HCT116 (cell line): ENCODE results near the gene HAPSTR1. TPM values are rescaled to one million over a fixed set of nuclear protein-coding genes. Genes with fewer than 3 reads are reported as not detected.
A peak's percentile ranks its signal among the peaks of the same experiment; 100 is the strongest.

Source experiments
- ATAC-seq: fragments of 200-7000 bp; cut with Tn5 transposase; 2 replicates; pipeline ENCODE4 v1.9.1; 2020; ENCODE audit warnings: mild to moderate bottlenecking, moderate library complexity
- BruUV-seq: library from RNA; stranded (reverse); fragments of 400-500 nt; replicated peaks from 2 replicates; lab custom pipeline; 2021; lab: Mats Ljungman, UMichigan
- CTCF ChIA-PET: fragments of 300-600 bp; sonication (Branson Sonifier 250); formaldehyde crosslinking; loops from one replicate; lab custom pipeline; 2021; ENCODE audit warnings: antibody characterized with exemption; lab: Charles Lee
- POLR2A ChIA-PET: fragments of 300-600, 350-600 bp; sonication (Branson Sonifier 250); formaldehyde crosslinking; loops from one replicate; lab custom pipeline; 2021; ENCODE audit warnings: antibody characterized with exemption; lab: Charles Lee
- RAD21 ChIA-PET, 2 experiments: fragments of 300-600 bp; sonication (Branson Sonifier 250); formaldehyde crosslinking; loops; one replicate each; lab custom pipeline; 2023; ENCODE audit warnings: low total read pairs in 2 of 2; ENCODE audit not compliant: uncharacterized antibody in 2 of 2, unreplicated experiment in 2 of 2, low non-redundant PET in 1 of 2; lab: Charles Lee
- DNase-seq: peaks from one replicate; pipeline ENCODE4 v3.0.0-alpha.2; 2010; ENCODE audit warnings: low read depth, low spot score
- H2AFZ ChIP-seq: fragments of 200-600 bp; shearing (Covaris generic), sonication (generic); 2 replicates; pipeline ENCODE4 v1.6.1; 2017; ENCODE audit warnings: low read depth, mixed run types, mixed read lengths, antibody characterized with exemption, low read length; ENCODE audit not compliant: poor library complexity, severe bottlenecking
- H3K27ac ChIP-seq: 2 replicates; pipeline ENCODE4 v1.5.1; 2012; ENCODE audit warnings: low read depth, low read length
- H3K27me3 ChIP-seq: fragments of 200-600 bp; sonication (generic); 2 replicates; pipeline ENCODE4 v1.6.1; 2016; ENCODE audit warnings: mixed run types, low read length, mixed read lengths; ENCODE audit not compliant: insufficient read depth
- H3K36me3 ChIP-seq, 2 experiments: fragments of 200-500 bp in 1 of 2; fragments of 200-600 bp in 1 of 2; sonication (Bioruptor generic) in 1 of 2; sonication (generic) in 1 of 2; 2 replicates each; pipeline versions ENCODE4 v1.5.1 to v1.6.1; 2014 to 2016; ENCODE audit warnings: low read length in 2 of 2, inconsistent platforms in 1 of 2, mixed read lengths in 1 of 2, mixed run types in 1 of 2; ENCODE audit not compliant: insufficient read depth in 2 of 2, control insufficient read depth in 1 of 2
- H3K4me1 ChIP-seq, 2 experiments: fragments of 200-600 bp in 1 of 2; sonication (generic) in 1 of 2; 2 replicates each; pipeline versions ENCODE4 v1.5.1 to v1.6.1; 2012 to 2017; ENCODE audit warnings: low read length in 2 of 2, inconsistent platforms in 1 of 2, mild to moderate bottlenecking in 1 of 2, mixed read lengths in 1 of 2, mixed run types in 1 of 2, moderate library complexity in 1 of 2; ENCODE audit not compliant: insufficient read depth in 2 of 2, control insufficient read depth in 1 of 2
- H3K4me2 ChIP-seq: fragments of 200-600 bp; sonication (generic); 2 replicates; pipeline ENCODE4 v1.6.1; 2017; ENCODE audit warnings: mixed run types, low read length, mixed read lengths
- H3K4me3 ChIP-seq, 2 experiments: fragments of 200-600 bp in 1 of 2; sonication (generic) in 1 of 2; replicated peaks in 1 of 2; 2 replicates each; pipeline ENCODE4 v1.5.1; 2011 to 2016; ENCODE audit warnings: low read length in 2 of 2, control low read depth in 1 of 2, low read depth in 1 of 2, mild to moderate bottlenecking in 1 of 2, mixed read lengths in 1 of 2, mixed run types in 1 of 2
- H3K79me2 ChIP-seq: fragments of 200-600 bp; sonication (generic); 2 replicates; pipeline ENCODE4 v1.6.1; 2017; ENCODE audit warnings: mild to moderate bottlenecking, mixed run types, low read length, moderate library complexity, mixed read lengths; ENCODE audit not compliant: insufficient read depth
- H3K9ac ChIP-seq: fragments of 200-600 bp; sonication (generic); 2 replicates; pipeline ENCODE4 v1.6.1; 2016; ENCODE audit warnings: low read length, mixed read lengths
- H3K9me2 ChIP-seq: fragments of 200-600 bp; sonication (generic), shearing (Covaris generic); 2 replicates; pipeline ENCODE4 v1.6.1; 2017; ENCODE audit warnings: mixed run types, mild to moderate bottlenecking, moderate library complexity; ENCODE audit not compliant: insufficient read depth
- H3K9me3 ChIP-seq, 2 experiments: fragments of 200-500 bp in 1 of 2; fragments of 200-600 bp in 1 of 2; sonication (Bioruptor generic) in 1 of 2; sonication (generic) in 1 of 2; 2 replicates each; pipeline ENCODE4 v1.6.1; 2014 to 2017; ENCODE audit warnings: low read length in 2 of 2, mixed read lengths in 2 of 2, inconsistent platforms in 1 of 2, low read depth in 1 of 2, mild to moderate bottlenecking in 1 of 2, mixed run types in 1 of 2, moderate library complexity in 1 of 2; ENCODE audit not compliant: control insufficient read depth in 1 of 2, insufficient read depth in 1 of 2
- H4K20me1 ChIP-seq: fragments of 200-600 bp; sonication (generic), shearing (Covaris generic); 2 replicates; pipeline ENCODE4 v1.6.1; 2017; ENCODE audit warnings: mixed run types, mild to moderate bottlenecking, moderate library complexity; ENCODE audit not compliant: insufficient read depth
- ATF3 ChIP-seq: IDR thresholded peaks from 2 replicates; pipeline ENCODE4 v1.6.1; 2012
- CBX3 ChIP-seq: IDR thresholded peaks from 2 replicates; pipeline ENCODE4 v1.6.1; 2012; ENCODE audit warnings: low read depth
- CEBPB ChIP-seq: IDR thresholded peaks from 2 replicates; pipeline ENCODE4 v1.6.1; 2012; ENCODE audit warnings: low read depth
- EGR1 ChIP-seq: IDR thresholded peaks from 2 replicates; pipeline ENCODE4 v1.6.1; 2012; ENCODE audit warnings: low read depth
- EZH2 ChIP-seq: fragments of 200-600 bp; sonication (generic); IDR thresholded peaks from 2 replicates; pipeline ENCODE4 v1.6.1; 2017; ENCODE audit warnings: antibody characterized with exemption, mixed run types
- EZH2phosphoT487 ChIP-seq: fragments of 200-600 bp; IDR thresholded peaks from 2 replicates; pipeline ENCODE4 v1.6.1; 2018; ENCODE audit warnings: antibody characterized with exemption, borderline replicate concordance
- FOSL1 ChIP-seq: IDR thresholded peaks from 2 replicates; pipeline ENCODE4 v1.6.1; 2012; ENCODE audit warnings: low read depth
- JUND ChIP-seq: IDR thresholded peaks from 2 replicates; pipeline ENCODE4 v1.6.1; 2012
- POLR2AphosphoS5 ChIP-seq: IDR thresholded peaks from 2 replicates; pipeline ENCODE4 v1.6.1; 2011; ENCODE audit warnings: mild to moderate bottlenecking, low read depth, low read length, moderate library complexity
- RAD21 ChIP-seq: IDR thresholded peaks from 2 replicates; pipeline ENCODE4 v1.6.1; 2012; ENCODE audit warnings: low read depth, mild to moderate bottlenecking
- SRF ChIP-seq: IDR thresholded peaks from 2 replicates; pipeline ENCODE4 v1.6.1; 2012; ENCODE audit warnings: low read depth
- TCF7L2 ChIP-seq: IDR thresholded peaks from 2 replicates; pipeline ENCODE4 v1.7.0; 2011; ENCODE audit warnings: borderline replicate concordance, inconsistent platforms; ENCODE audit not compliant: insufficient read depth, insufficient read length; ENCODE audit errors: extremely low read depth
- YY1 ChIP-seq: IDR thresholded peaks from 2 replicates; pipeline ENCODE4 v1.6.1; 2011; ENCODE audit warnings: low read length, low read depth, moderate library complexity, mild to moderate bottlenecking; ENCODE audit not compliant: insufficient replicate concordance; ENCODE audit errors: extremely low read depth
- ZBTB33 ChIP-seq: IDR thresholded peaks from 2 replicates; pipeline ENCODE4 v1.6.1; 2011; ENCODE audit warnings: mild to moderate bottlenecking, low read length, moderate library complexity; ENCODE audit not compliant: insufficient replicate concordance; ENCODE audit errors: extremely low read depth
- ZFX ChIP-seq: fragments of 450-650 bp; IDR thresholded peaks from 2 replicates; pipeline ENCODE4 v1.6.1; 2017
- ZNF274 ChIP-seq: fragments of 200-500 bp; sonication (Bioruptor generic); IDR thresholded peaks from 2 replicates; pipeline ENCODE4 v1.6.1; 2014; ENCODE audit warnings: mild to moderate bottlenecking, low read depth, low read length, inconsistent platforms
- intact Hi-C: fragments of 100-400 bp; cut with micrococcal nuclease; formaldehyde crosslinking; loops from 2 replicates; pipeline ENCODE4 v1.10.0; 2022
- total RNA-seq: library from RNA; stranded (reverse); gene quantifications from one replicate; pipeline ENCODE4 v1.2.1, GENCODE V29; 2021; ENCODE audit not compliant: unreplicated experiment
- TF ChIP-seq, protein P1 (sequence below): IDR thresholded peaks from 2 replicates; pipeline ENCODE4 v1.6.1; 2012; ENCODE audit warnings: low read depth
- TF ChIP-seq, protein P2 (sequence below), 3 experiments: fragments of 200-600 bp in 1 of 3; sonication (generic) in 1 of 3; IDR thresholded peaks in 2 of 3; conservative IDR thresholded peaks in 1 of 3; 2 replicates each; pipeline ENCODE4 v1.5.1; 2012 to 2017; ENCODE audit warnings: low read depth in 2 of 3, low read length in 2 of 3, antibody characterized with exemption in 1 of 3, borderline replicate concordance in 1 of 3, control low read depth in 1 of 3, mild to moderate bottlenecking in 1 of 3, mixed read lengths in 1 of 3, mixed run types in 1 of 3, moderate library complexity in 1 of 3; ENCODE audit not compliant: insufficient read depth in 1 of 3

HAPSTR1 gene
- total RNA-seq, 1 experiment from 2014 or later, result 54.9 TPM

DNA sequence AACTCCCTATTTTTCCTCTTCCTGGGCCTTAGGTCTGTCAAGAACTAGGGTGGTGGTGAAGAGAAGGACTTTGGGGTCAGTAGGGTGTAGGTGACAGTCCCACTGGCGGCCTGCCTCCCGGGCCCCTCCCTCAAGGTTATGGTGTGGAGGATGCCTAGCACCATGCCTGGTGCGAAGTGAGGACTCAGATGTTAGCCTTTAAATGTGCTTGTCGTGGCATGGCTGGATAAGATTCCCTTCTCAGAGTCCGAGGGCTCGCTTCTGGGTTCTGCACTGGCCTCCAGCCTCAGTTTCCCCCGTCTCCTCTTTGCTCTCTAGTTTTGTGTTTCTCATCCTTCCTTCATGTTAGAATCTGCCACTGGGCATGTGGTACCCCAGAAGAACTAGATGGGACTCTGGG, 32.0 kb downstream of the HAPSTR1 start:
- Histone ChIP-seq H3K4me3 (peak overlapping the region in 1 of 2 experiments; percentile 30; a peak in 1 of 4 replicates), H3K79me2 (peaks cover 66% of the 10 kb centered on the region)
- RAD21 ChIA-PET, result no interaction called here

More for the DNA sequence above, 32.0 kb downstream of the HAPSTR1 start:
- no peaks in the 10 kb centered on the region for H3K9me2 ChIP-seq
- H3K27me3 ChIP-seq, result no peaks in the 10 kb centered on the region
- no peak overlapping the region for H2AFZ ChIP-seq
- H3K9ac ChIP-seq, result peak overlapping the region; percentile 43
- ATAC-seq, result no peak
- peaks cover 4 to 11% of the 10 kb centered on the region in 2 experiments; a peak in 1 of 4 replicates for H3K36me3 ChIP-seq
- peaks cover 12% of the 10 kb centered on the region; the same call in 1 of the 2 replicates for H4K20me1 ChIP-seq
- H3K9me3 ChIP-seq, result no peaks in the 10 kb centered on the region
- DNase-seq, result no peak
- H3K27ac ChIP-seq, result peak overlapping the region; percentile 58
- ChIA-PET CTCF (interaction anchor here (1.0 kb wide), 1 partner anchor 16 kb away, joined by 3 read pairs; no protein-coding TSS in a partner anchor), POLR2A (no interaction called here)
- intact Hi-C loops, result no loop called here
- TF ChIP-seq ZBTB33 (no peak), EGR1 (no peak), TCF7L2 (no peak), RAD21 (no peak), EZH2 (no peak), SRF (no peak), ZFX (no peak), JUND (no peak), ZNF274 (no peak), FOSL1 (no peak), ATF3 (no peak), YY1 (no peak), POLR2AphosphoS5 (no peak), EZH2phosphoT487 (no peak), CBX3 (no peak), CEBPB (no peak)
- TF ChIP-seq, protein P1, sequence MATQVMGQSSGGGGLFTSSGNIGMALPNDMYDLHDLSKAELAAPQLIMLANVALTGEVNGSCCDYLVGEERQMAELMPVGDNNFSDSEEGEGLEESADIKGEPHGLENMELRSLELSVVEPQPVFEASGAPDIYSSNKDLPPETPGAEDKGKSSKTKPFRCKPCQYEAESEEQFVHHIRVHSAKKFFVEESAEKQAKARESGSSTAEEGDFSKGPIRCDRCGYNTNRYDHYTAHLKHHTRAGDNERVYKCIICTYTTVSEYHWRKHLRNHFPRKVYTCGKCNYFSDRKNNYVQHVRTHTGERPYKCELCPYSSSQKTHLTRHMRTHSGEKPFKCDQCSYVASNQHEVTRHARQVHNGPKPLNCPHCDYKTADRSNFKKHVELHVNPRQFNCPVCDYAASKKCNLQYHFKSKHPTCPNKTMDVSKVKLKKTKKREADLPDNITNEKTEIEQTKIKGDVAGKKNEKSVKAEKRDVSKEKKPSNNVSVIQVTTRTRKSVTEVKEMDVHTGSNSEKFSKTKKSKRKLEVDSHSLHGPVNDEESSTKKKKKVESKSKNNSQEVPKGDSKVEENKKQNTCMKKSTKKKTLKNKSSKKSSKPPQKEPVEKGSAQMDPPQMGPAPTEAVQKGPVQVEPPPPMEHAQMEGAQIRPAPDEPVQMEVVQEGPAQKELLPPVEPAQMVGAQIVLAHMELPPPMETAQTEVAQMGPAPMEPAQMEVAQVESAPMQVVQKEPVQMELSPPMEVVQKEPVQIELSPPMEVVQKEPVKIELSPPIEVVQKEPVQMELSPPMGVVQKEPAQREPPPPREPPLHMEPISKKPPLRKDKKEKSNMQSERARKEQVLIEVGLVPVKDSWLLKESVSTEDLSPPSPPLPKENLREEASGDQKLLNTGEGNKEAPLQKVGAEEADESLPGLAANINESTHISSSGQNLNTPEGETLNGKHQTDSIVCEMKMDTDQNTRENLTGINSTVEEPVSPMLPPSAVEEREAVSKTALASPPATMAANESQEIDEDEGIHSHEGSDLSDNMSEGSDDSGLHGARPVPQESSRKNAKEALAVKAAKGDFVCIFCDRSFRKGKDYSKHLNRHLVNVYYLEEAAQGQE, result no peak
- TF ChIP-seq, protein P2, sequence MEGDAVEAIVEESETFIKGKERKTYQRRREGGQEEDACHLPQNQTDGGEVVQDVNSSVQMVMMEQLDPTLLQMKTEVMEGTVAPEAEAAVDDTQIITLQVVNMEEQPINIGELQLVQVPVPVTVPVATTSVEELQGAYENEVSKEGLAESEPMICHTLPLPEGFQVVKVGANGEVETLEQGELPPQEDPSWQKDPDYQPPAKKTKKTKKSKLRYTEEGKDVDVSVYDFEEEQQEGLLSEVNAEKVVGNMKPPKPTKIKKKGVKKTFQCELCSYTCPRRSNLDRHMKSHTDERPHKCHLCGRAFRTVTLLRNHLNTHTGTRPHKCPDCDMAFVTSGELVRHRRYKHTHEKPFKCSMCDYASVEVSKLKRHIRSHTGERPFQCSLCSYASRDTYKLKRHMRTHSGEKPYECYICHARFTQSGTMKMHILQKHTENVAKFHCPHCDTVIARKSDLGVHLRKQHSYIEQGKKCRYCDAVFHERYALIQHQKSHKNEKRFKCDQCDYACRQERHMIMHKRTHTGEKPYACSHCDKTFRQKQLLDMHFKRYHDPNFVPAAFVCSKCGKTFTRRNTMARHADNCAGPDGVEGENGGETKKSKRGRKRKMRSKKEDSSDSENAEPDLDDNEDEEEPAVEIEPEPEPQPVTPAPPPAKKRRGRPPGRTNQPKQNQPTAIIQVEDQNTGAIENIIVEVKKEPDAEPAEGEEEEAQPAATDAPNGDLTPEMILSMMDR (IDR thresholded peaks at IDR 0.05 in 2 of 3, conservative IDR thresholded peaks at IDR 0.05 in 1 of 3; ENCODE audit: borderline replicate concordance in 1 of 3, insufficient read depth in 1 of 3, low read depth in 2 of 3, low read length in 2 of 3), result no peak
- peak overlapping the region; percentile 78 for H3K4me2 ChIP-seq
- H3K4me1 ChIP-seq, result peaks cover 43 to 65% of the 10 kb centered on the region in 2 experiments
- no TSS peak for BruUV-seq
